ENCODE data around the gene RNLS.

RNLS gene

GRCh38 chr10:88291289-88292184 lies 291.6 kb downstream of the RNLS start:
- H3K36me3 ChIP-seq (ENCODE audit: control insufficient read depth in 2 of 2, insufficient read depth in 1 of 2, low read length in 2 of 2) = no peaks in the 10 kb centered on the region
- TF ChIP-seq ZNF214 (tag by site-specific recombination; IDR thresholded peaks at IDR 0.05; ENCODE audit: borderline replicate concordance) (no peak), ZBTB17 (tag by site-specific recombination; IDR thresholded peaks at IDR 0.05) (peak; percentile 53), KLF10 (tag by site-specific recombination; IDR thresholded peaks at IDR 0.05) (no peak)
- H3K27ac ChIP-seq (ENCODE audit: extremely low read depth, low read depth, low read length) = no peak overlapping the region
- ChIA-PET POLR2A (no interaction called here), CTCF (no interaction called here)
- no peak overlapping the region for H3K4me3 ChIP-seq (ENCODE audit: low read depth, low read length)
- H3K4me1 ChIP-seq (ENCODE audit: control insufficient read depth, insufficient read depth, low read length) = no peaks in the 10 kb centered on the region
- no peaks in the 10 kb centered on the region for H3K9me3 ChIP-seq (ENCODE audit: control insufficient read depth, insufficient read depth, low read depth, low read length)

DNA sequence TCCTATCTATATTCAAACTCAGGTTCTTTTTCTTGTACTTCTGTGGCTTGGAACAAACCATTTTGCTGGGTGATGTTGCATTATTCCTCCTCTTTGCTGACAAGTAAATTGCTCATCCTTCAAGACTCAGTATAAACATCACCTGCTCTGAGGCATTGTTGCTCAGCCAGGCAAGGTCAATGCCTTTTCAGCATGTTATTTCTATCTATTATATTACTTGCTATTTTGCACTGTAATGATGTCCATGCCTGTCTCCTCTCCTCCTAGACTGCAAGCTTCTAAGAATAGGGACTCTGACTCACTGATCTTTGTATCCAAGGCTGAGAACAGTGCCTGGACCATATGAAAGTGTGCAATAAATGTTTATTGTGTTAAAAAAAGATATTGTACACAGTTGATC lies 293.8 kb downstream of the RNLS start:
- Histone ChIP-seq H3K36me3 (ENCODE audit: control insufficient read depth in 2 of 2, insufficient read depth in 1 of 2, low read length in 2 of 2) (no peaks in the 10 kb centered on the region), H3K27ac (ENCODE audit: extremely low read depth, low read depth, low read length) (no peak overlapping the region), H3K4me1 (ENCODE audit: control insufficient read depth, insufficient read depth, low read length) (no peaks in the 10 kb centered on the region), H3K4me3 (ENCODE audit: low read depth, low read length) (no peak overlapping the region), H3K9me3 (ENCODE audit: control insufficient read depth, insufficient read depth, low read depth, low read length) (no peaks in the 10 kb centered on the region)
- TF ChIP-seq ZFP3 (tag by site-specific recombination; IDR thresholded peaks at IDR 0.05; ENCODE audit: low read depth) = no peak
- TF ChIP-seq, protein P1, sequence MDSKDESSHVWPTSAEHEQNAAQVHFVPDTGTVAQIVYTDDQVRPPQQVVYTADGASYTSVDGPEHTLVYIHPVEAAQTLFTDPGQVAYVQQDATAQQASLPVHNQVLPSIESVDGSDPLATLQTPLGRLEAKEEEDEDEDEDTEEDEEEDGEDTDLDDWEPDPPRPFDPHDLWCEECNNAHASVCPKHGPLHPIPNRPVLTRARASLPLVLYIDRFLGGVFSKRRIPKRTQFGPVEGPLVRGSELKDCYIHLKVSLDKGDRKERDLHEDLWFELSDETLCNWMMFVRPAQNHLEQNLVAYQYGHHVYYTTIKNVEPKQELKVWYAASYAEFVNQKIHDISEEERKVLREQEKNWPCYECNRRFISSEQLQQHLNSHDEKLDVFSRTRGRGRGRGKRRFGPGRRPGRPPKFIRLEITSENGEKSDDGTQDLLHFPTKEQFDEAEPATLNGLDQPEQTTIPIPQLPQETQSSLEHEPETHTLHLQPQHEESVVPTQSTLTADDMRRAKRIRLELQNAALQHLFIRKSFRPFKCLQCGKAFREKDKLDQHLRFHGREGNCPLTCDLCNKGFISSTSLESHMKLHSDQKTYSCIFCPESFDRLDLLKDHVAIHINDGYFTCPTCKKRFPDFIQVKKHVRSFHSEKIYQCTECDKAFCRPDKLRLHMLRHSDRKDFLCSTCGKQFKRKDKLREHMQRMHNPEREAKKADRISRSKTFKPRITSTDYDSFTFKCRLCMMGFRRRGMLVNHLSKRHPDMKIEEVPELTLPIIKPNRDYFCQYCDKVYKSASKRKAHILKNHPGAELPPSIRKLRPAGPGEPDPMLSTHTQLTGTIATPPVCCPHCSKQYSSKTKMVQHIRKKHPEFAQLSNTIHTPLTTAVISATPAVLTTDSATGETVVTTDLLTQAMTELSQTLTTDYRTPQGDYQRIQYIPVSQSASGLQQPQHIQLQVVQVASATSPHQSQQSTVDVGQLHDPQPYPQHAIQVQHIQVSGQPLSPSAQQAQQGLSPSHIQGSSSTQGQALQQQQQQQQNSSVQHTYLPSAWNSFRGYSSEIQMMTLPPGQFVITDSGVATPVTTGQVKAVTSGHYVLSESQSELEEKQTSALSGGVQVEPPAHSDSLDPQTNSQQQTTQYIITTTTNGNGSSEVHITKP (tag by site-specific recombination; IDR thresholded peaks at IDR 0.05) = peak; percentile 63
- ChIA-PET CTCF (interaction anchor here (0.6 to 1.2 kb wide), 2 partner anchors 11 to 75 kb away, joined by 3 to 4 read pairs; no protein-coding TSS in a partner anchor), POLR2A (no interaction called here)

- POLR2A ChIA-PET = no interaction called here
- CTCF ChIA-PET = interaction anchor here (0.6 to 1.2 kb wide), 3 partner anchors 12 to 504 kb away, joined by 3 to 4 read pairs (median 3); no protein-coding TSS in a partner anchor
- Histone ChIP-seq H3K9me3 (ENCODE audit: control insufficient read depth, insufficient read depth, low read depth, low read length) (no peaks in the 10 kb centered on the region), H3K4me1 (ENCODE audit: control insufficient read depth, insufficient read depth, low read length) (no peaks in the 10 kb centered on the region), H3K36me3 (ENCODE audit: control insufficient read depth in 2 of 2, insufficient read depth in 1 of 2, low read length in 2 of 2) (no peaks in the 10 kb centered on the region), H3K27ac (ENCODE audit: extremely low read depth, low read depth, low read length) (no peak overlapping the region), H3K4me3 (ENCODE audit: low read depth, low read length) (no peak overlapping the region)
- TF ChIP-seq ZNF239 (tag by site-specific recombination; IDR thresholded peaks at IDR 0.05) = no peak
- no peak for TF ChIP-seq ZNF629 (tag by site-specific recombination; IDR thresholded peaks at IDR 0.05)
- TF ChIP-seq, protein P2, sequence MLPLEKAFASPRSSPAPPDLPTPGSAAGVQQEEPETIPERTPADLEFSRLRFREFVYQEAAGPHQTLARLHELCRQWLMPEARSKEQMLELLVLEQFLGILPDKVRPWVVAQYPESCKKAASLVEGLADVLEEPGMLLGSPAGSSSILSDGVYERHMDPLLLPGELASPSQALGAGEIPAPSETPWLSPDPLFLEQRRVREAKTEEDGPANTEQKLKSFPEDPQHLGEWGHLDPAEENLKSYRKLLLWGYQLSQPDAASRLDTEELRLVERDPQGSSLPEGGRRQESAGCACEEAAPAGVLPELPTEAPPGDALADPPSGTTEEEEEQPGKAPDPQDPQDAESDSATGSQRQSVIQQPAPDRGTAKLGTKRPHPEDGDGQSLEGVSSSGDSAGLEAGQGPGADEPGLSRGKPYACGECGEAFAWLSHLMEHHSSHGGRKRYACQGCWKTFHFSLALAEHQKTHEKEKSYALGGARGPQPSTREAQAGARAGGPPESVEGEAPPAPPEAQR (tag by site-specific recombination; IDR thresholded peaks at IDR 0.05) = no peak
- no peak for TF ChIP-seq ZNF10 (tag by site-specific recombination; IDR thresholded peaks at IDR 0.05)
- no peak for TF ChIP-seq SCRT1 (tag by site-specific recombination; IDR thresholded peaks at IDR 0.05; ENCODE audit: borderline replicate concordance)
- TF ChIP-seq BCL11B (tag by site-specific recombination; IDR thresholded peaks at IDR 0.05; ENCODE audit: low read depth) = no peak
- no peak for TF ChIP-seq ZNF585B (tag by site-specific recombination; IDR thresholded peaks at IDR 0.05)
- no peak for TF ChIP-seq MZF1 (tag by site-specific recombination; IDR thresholded peaks at IDR 0.05; ENCODE audit: borderline replicate concordance)
- no peak for TF ChIP-seq ZNF623 (tag by site-specific recombination; IDR thresholded peaks at IDR 0.05)
- no peak for TF ChIP-seq ZNF202 (tag by site-specific recombination; IDR thresholded peaks at IDR 0.05; ENCODE audit: borderline replicate concordance)
- no peak for TF ChIP-seq ZBTB8A (tag by site-specific recombination; IDR thresholded peaks at IDR 0.05)
- TF ChIP-seq ZBTB21 (tag by site-specific recombination; IDR thresholded peaks at IDR 0.05) = no peak
- TF ChIP-seq ZNF350 (tag by site-specific recombination; IDR thresholded peaks at IDR 0.05) = no peak
- TF ChIP-seq ZNF785 (tag by site-specific recombination; IDR thresholded peaks at IDR 0.05) = no peak
- TF ChIP-seq, protein P3, sequence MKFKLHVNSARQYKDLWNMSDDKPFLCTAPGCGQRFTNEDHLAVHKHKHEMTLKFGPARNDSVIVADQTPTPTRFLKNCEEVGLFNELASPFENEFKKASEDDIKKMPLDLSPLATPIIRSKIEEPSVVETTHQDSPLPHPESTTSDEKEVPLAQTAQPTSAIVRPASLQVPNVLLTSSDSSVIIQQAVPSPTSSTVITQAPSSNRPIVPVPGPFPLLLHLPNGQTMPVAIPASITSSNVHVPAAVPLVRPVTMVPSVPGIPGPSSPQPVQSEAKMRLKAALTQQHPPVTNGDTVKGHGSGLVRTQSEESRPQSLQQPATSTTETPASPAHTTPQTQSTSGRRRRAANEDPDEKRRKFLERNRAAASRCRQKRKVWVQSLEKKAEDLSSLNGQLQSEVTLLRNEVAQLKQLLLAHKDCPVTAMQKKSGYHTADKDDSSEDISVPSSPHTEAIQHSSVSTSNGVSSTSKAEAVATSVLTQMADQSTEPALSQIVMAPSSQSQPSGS (tag by site-specific recombination; IDR thresholded peaks at IDR 0.05; ENCODE audit: low read depth) = no peak
- no peak for TF ChIP-seq BCL11A (tag by site-specific recombination; IDR thresholded peaks at IDR 0.05; ENCODE audit: low read depth)
- TF ChIP-seq ZNF529 (tag by site-specific recombination; IDR thresholded peaks at IDR 0.05; ENCODE audit: insufficient replicate concordance) = no peak
Observed at GRCh38 chr10:88288320-88289059, 294.6 kb downstream of the RNLS start.
